HG02588 (cell line): Measurements from ENCODE around the gene PITPNC1.
"Not testable (repeated sequence)": the region's sequence is repeated elsewhere in the genome, so short reads cannot be mapped to it uniquely, and the experiment has no call there.

Experiments
- ATAC-seq: cut with Tn5 transposase; IDR thresholded peaks from one replicate; pipeline ENCODE4 v1.9.1; 2021; ENCODE audit warnings: mild to moderate bottlenecking, moderate library complexity; ENCODE audit not compliant: unreplicated experiment

PITPNC1 gene

DNA sequence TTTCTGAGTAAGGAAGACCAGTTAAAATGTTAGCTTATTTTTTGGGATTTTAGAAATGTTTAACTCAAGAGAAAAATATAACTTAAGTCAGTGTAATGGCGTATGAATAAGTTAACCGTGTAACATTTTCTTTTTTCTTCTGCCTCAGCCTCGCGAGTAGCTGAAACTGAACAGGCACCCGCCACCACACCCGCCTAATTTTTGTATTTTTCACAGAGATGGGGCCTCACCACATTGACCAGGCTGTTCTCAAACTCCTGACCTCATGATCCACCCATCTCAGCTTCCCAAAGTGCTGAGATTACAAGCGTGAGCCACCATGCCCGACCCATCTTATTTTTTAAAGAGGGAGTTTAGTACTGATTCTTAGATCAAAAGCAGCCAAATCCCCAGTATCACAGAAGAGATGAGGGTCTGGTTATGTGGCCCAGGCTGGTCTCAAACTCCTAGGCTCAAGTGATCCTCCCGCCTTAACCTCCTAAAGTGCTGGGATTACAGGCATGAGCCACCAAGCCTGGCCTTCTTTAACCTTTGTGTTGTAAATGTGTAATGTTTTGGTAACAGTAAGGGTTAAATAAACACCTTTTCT lies 16.8 kb downstream of the PITPNC1 start:
- no peak for ATAC-seq

- no peak for ATAC-seq
Measured at GRCh38 chr17:67399676-67400075, 22.6 kb downstream of the PITPNC1 start.

DNA sequence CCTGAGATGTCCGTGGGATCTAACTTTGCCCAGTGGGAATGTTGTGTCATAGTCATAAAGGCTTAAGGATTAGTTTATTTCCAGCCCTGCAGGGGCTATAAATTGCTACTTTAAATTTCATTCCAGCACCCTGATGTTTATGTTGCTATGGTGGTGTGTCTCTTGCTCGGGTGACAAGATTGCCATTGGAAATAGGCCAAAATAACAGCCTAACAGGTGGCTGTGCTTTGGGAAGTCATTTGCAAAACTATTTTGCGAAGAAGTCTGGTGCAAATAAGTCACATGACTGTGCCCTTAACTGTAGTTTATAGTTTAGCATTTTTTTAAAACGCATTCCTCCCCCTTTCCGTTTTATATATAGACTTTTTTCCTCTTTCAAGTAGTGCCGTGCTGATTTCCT lies 23.1 kb downstream of the PITPNC1 start:
- ATAC-seq, result no peak

- no peak for ATAC-seq
Measured at GRCh38 chr17:67401106-67401505, 24.0 kb downstream of the PITPNC1 start.

- ATAC-seq, result no peak
Measured at GRCh38 chr17:67401598-67402504, 24.8 kb downstream of the PITPNC1 start.

DNA sequence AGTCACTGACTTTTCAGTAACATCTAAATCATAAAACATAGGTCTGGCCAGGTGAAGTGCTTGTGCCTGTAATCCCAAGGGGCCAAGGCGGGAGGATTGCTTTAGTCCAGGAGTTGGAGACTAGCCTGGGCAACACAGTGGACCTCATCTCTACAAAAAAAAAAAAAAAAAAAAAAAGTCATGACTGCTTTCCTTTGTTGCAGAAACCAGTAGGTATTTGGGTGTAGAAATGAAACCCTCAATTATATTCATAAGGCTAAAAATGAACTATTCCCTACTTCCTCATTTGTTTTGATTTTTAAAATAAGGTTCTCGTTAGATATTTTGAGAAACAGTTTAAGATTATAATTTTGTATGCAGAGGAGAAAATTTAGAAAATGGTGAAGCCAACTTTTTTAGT lies 26.0 kb downstream of the PITPNC1 start:
- no peak for ATAC-seq

DNA sequence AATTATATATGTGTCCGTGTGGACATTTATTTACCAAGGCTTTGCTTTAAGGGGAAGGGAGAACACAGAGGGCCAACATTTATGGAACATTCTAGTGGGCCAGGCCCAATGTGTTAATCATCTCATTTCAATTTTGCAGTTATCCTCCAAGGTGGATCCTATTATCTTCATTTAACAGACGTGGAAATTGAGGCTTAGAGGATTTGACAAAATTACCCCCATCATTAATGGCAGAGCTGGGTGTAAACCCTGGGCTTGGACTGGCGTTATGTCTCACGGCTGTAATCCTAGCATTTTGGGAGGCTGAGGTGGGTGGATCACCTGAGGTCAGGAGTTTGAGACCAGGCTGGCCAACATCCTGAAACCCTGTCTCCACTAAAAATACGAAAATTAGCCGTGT lies 26.4 kb downstream of the PITPNC1 start:
- ATAC-seq, result no peak

- ATAC-seq, result not testable (repeated sequence)
Measured at GRCh38 chr17:67408455-67408830, 31.4 kb downstream of the PITPNC1 start.

DNA sequence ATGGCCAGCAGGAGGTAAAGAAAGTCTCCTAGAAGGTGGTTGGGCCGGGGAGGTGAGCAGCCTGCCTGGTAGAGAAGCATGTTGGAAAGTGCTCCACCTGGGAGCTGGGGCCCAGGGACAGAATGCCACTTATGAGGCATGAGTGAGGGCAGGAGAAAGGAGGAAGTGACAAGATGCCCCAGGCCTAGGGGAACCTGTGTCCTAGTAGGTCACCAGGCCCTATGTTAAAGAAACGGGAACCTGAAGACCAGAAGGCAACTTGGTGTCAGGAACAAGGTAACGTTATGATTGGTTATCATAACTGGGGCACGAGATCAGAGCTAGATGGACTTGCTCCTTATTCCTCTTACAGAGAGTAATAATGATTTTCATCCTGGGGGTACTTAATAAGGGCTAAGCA lies 34.3 kb downstream of the PITPNC1 start:
- no peak for ATAC-seq

DNA sequence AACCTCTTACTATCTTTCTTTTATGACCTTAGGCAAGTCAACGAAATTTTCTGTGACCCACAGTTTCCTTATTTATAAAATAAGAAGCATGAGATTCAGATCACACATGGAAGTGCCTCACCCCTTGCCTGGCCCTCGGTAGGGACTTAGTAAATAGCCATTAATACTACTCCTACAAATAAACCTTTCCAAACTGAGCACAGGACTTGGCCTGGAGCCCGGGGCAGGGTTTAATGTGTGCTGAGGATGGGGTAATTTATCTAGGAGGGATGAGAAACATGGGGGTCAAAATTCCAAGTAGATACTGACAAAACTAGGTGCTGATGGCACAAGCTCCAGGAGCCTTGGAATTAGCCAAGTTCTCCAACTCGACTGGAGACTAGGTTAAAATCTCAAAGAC lies 35.0 kb downstream of the PITPNC1 start:
- ATAC-seq, result no peak

DNA sequence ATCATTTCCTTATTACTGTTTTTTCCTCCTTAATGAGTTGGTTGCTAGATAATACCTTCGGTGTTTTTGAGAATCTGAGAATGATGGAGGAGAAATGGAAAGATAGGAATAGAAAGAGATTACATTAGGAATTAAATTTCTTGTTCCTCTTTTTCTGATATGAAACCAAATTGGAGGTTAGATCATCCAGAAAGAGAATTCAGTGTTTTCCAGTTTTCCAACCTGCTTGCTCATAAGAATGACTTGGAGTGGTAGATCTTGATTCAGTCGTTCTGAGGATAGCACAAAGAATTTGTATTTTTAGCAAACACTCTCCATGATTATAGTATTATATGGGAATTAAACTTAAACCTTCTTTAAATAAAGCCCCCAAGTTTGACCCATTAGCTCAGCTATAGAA lies 35.9 kb downstream of the PITPNC1 start:
- no peak for ATAC-seq

- no peak for ATAC-seq
Measured at GRCh38 chr17:67413388-67413787, 36.3 kb downstream of the PITPNC1 start.

GRCh38 chr17:67414130-67414529 lies 37.0 kb downstream of the PITPNC1 start:
- no peak for ATAC-seq

DNA sequence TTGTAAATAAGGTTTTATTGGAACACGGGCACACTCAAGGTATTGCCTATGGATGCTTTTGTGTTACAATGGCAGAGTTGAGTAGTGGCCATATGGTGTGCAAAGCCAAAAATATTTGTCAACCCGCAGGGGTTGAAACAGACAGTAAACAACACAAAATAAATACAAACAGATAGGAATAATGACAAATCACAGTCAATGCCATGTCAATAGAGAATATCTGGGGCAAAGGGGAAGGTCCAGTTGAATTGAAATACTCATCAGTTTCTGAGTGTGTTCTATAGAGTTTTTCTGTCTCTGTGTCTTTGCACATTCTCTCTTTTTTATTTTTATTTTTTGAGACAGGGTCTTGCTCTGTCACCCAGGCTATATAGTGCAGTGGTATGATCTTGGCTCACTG lies 37.5 kb downstream of the PITPNC1 start:
- ATAC-seq, result no peak

DNA sequence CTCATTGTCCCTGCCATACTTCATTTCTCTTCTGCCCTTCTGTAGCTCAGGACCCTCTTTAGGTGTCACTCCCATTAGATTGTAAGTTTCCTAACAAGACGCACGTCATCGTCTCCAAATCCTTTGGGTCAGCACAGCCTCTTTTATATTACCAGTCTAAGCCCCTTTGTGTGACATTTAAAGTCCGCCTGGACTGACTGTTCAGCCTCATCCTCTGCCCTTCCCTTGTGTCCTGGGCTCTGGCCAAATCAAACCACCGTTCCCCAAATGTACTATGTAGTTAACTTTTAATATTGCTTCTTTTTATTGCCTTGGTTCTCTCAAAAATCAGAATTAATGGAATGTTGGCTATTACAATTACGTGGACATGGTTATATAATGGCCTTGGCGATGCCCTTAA lies 38.2 kb downstream of the PITPNC1 start:
- ATAC-seq, result no peak

DNA sequence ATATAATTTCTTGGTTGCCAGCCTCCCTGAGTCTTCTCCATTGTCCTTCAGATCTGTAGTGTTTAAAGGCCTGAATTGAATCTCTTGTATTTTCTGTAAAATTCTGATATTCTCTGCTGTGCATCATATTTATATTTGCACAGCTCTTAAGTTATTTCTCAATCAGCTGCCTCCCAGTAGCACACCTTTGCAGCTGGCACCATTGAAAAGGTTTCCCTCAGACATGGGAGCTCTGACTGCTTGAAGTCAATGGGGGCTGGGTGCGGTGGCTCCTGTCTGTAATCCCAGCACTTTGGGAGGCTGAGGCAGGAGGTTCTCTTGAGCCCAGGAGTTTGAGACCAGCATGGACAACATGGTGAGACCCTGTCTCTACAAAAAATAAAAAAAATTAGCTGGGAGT lies 40.4 kb downstream of the PITPNC1 start:
- no peak for ATAC-seq

- ATAC-seq, result no peak
Measured at GRCh38 chr17:67420994-67421393, 43.9 kb downstream of the PITPNC1 start.

- ATAC-seq, result no peak
Measured at GRCh38 chr17:67421869-67422273, 44.8 kb downstream of the PITPNC1 start.

DNA sequence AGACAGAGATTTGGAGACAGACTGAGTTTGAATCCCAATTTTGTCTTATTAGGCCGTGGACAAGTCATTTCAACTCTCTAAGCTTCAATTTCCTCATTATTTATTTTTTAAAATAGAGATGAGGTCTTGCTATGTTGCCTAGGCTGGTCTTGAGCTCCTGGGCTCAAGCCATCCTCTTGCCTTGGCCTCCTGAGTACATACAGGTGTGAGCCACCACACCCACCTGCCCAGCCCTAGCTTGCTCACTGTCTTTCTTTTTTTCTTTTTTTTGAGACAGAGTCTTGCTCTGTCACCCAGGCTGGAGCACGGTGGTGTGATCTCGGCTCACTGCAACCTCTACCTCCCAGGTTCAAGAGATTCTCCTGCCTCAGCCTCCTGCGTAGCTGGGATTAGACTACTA lies 45.2 kb downstream of the PITPNC1 start:
- ATAC-seq, result not testable (repeated sequence)

DNA sequence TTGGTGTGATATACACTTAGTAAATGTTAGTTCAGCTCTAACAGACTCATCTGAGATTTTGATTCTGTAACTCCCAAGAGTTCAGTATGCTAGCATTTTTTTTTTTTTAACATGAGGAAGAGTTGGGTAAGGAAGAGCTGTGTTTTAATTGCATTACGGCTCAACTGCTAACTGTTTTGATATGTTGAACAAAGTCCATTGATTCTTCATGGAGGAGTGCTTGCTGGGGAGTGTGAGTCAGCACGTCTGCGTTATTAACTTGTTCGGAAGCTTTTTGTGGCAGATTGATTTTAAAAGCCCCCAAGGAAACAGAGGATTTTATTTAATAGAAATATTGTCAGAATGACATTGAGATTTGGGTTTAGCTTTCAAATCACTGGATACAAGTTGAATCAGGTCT lies 45.8 kb downstream of the PITPNC1 start:
- ATAC-seq, result no peak

GRCh38 chr17:67425571-67426160 lies 48.6 kb downstream of the PITPNC1 start:
- ATAC-seq, result no peak

- no peak for ATAC-seq
Measured at GRCh38 chr17:67427424-67427823, 50.3 kb downstream of the PITPNC1 start.
